OCI-LY7 (cell line): ENCODE measurements around the gene PGR.

ENCODE experiments used
- EZH2phosphoT487 ChIP-seq: fragments of 200-600 bp; sonication (generic); IDR thresholded peaks from 2 replicates; pipeline ENCODE4 v1.6.1; 2018; ENCODE audit warnings: low read depth, borderline replicate concordance, mild to moderate bottlenecking, mixed run types, antibody characterized with exemption, low read length, moderate library complexity, mixed read lengths
- TF ChIP-seq, protein P1 (sequence below): fragments of 200-600 bp; sonication (generic); conservative IDR thresholded peaks from 2 replicates; pipeline ENCODE4 v1.5.1; 2014; ENCODE audit warnings: mild to moderate bottlenecking, antibody characterized with exemption, low read length, moderate library complexity, mixed read lengths

DNA sequence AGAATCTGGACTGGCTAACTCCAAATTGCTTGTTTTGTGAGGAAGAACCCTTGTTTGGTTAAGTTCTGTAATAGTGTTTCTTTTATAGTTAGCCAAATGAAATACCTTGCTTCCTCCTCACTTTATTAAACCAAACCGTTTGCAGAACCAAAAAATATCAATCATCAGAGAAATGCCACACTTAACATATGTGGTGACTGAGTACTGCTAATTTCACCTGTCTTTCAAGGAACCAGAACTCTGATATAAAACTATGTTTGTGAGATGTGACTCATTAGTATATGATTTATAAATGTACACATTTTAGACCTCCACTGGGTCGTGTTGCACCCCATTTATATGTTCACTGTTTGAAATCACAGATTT lies 119.9 kb downstream of the PGR start:
- TF ChIP-seq, protein P1, sequence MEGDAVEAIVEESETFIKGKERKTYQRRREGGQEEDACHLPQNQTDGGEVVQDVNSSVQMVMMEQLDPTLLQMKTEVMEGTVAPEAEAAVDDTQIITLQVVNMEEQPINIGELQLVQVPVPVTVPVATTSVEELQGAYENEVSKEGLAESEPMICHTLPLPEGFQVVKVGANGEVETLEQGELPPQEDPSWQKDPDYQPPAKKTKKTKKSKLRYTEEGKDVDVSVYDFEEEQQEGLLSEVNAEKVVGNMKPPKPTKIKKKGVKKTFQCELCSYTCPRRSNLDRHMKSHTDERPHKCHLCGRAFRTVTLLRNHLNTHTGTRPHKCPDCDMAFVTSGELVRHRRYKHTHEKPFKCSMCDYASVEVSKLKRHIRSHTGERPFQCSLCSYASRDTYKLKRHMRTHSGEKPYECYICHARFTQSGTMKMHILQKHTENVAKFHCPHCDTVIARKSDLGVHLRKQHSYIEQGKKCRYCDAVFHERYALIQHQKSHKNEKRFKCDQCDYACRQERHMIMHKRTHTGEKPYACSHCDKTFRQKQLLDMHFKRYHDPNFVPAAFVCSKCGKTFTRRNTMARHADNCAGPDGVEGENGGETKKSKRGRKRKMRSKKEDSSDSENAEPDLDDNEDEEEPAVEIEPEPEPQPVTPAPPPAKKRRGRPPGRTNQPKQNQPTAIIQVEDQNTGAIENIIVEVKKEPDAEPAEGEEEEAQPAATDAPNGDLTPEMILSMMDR, result no peak
- TF ChIP-seq EZH2phosphoT487, result no peak
